Measurements from ENCODE around the gene DIP2A. TPM values are rescaled to one million over a fixed set of nuclear protein-coding genes. Genes with fewer than 3 reads are reported as not detected.

The DIP2A gene
- total RNA-seq, 1 donor from 2014 or later = 41.0 TPM

DNA sequence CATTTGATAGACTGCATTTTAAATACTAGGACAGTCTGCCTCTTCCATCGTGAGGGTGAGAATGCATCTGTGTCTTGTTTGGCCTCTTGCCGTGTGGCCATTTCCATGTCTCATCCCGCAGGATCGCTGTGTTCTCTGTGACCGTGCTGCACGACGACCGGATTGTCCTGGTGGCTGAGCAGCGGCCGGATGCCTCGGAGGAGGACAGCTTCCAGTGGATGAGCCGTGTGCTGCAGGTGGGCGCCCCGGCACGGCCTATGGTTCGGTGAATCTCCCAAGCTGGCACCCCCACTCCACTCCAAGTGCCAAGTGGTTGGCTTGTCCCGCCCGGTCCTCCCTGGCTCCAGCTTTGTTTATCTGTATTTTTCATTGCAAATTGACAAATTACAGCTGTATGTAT, 91.0 kb downstream of the DIP2A start:
- intact Hi-C loops (cut with DNase I) = no loop called here
- peaks cover 13% of the 10 kb centered on the region for H3K4me1 ChIP-seq
- ATAC-seq = no peak
- H3K4me3 ChIP-seq = no peak overlapping the region
- no peaks in the 10 kb centered on the region for H3K9me3 ChIP-seq
- no peaks in the 10 kb centered on the region for H3K27me3 ChIP-seq (ENCODE audit: low read depth)
- H3K36me3 ChIP-seq = peaks cover 82% of the 10 kb centered on the region
- TF ChIP-seq, protein P1, sequence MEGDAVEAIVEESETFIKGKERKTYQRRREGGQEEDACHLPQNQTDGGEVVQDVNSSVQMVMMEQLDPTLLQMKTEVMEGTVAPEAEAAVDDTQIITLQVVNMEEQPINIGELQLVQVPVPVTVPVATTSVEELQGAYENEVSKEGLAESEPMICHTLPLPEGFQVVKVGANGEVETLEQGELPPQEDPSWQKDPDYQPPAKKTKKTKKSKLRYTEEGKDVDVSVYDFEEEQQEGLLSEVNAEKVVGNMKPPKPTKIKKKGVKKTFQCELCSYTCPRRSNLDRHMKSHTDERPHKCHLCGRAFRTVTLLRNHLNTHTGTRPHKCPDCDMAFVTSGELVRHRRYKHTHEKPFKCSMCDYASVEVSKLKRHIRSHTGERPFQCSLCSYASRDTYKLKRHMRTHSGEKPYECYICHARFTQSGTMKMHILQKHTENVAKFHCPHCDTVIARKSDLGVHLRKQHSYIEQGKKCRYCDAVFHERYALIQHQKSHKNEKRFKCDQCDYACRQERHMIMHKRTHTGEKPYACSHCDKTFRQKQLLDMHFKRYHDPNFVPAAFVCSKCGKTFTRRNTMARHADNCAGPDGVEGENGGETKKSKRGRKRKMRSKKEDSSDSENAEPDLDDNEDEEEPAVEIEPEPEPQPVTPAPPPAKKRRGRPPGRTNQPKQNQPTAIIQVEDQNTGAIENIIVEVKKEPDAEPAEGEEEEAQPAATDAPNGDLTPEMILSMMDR (IDR thresholded peaks at IDR 0.05) = no peak
- no peak for DNase-seq
- H3K27ac ChIP-seq = no peak overlapping the region

DNA sequence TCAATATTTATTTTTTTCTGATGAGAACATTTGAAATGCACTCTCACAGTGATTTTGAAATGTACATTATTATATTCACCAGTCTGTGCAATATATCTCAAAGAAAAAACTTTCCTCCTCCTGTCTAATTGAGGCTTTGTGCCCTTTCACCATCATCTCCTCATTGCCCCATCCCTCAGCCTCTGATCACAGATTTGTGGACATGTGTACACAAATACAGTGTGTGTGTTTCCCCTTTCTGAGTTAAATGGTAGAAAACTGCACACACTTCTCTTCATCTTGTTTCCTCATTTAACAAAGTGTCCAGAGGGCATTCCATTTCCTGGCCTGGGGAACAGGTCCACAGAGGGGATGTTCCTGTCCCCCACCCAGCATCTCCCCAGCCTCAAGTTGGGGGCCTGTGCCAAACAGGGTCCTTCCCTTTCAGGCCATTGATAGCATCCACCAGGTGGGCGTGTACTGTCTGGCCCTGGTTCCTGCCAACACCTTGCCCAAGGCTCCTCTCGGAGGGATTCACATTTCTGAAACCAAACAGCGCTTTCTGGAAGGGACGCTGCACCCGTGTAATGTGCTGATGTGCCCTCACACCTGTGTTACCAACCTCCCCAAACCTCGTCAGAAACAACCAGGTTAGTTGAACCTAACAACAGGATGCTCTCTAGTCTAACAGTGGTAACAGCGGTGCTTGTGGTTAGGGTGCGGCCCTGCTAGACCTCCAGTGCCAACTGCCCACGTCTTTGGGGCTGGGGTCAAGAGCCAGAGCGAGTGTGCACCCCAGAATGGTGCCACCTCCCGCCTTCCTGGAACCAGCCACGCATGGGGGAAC, 91.6 kb downstream of the DIP2A start:
- H3K36me3 ChIP-seq = peaks cover 84% of the 10 kb centered on the region

DNA sequence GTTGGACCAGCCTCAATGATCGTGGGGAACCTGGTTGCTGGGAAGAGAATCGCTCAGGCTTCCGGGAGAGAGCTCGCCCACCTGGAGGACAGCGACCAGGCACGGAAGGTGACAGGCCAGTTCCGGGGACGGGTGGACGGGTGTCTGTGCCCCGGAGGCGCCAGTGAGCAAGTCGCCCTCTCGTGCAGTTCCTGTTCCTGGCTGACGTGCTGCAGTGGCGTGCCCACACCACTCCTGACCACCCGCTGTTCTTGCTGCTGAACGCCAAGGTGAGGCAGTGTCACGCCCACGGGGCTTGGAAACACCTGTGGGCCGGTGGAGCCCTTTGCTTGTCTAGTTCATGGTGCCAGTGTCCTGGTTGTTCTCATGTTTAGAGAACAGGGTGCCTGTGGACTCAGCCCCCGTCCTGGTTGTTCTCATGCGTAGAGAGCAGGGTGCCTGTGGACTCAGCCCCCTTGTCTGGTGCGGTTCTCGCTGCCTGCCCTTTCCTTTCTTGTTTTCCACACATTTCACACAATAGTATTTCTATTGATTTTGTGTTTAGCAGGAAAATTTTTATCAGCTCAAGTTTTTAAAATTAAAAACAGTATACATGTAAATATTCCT, 93.0 kb downstream of the DIP2A start:
- H3K36me3 ChIP-seq = peaks cover 84% of the 10 kb centered on the region
- H3K4me1 ChIP-seq = peaks cover 13% of the 10 kb centered on the region
- intact Hi-C loops (cut with DNase I) = no loop called here
- no peaks in the 10 kb centered on the region for H3K27me3 ChIP-seq (ENCODE audit: low read depth)
- H3K9me3 ChIP-seq = no peaks in the 10 kb centered on the region
- ATAC-seq (peak; percentile 63 to 68), DNase-seq (peak; percentile 76)
- H3K4me3 ChIP-seq = peak overlapping the region; percentile 38
- TF ChIP-seq, protein P1 (IDR thresholded peaks at IDR 0.05) = no peak
- H3K27ac ChIP-seq = peak overlapping the region; percentile 78

More for the DNA sequence above, 91.6 kb downstream of the DIP2A start:
- H3K27ac ChIP-seq = no peak overlapping the region
- H3K9me3 ChIP-seq = no peaks in the 10 kb centered on the region
- no peak for ATAC-seq
- H3K4me1 ChIP-seq = peaks cover 13% of the 10 kb centered on the region
- no peaks in the 10 kb centered on the region for H3K27me3 ChIP-seq (ENCODE audit: low read depth)
- TF ChIP-seq, protein P1 (IDR thresholded peaks at IDR 0.05) = no peak
- intact Hi-C loops (cut with DNase I) = no loop called here
- DNase-seq = no peak
- no peak overlapping the region for H3K4me3 ChIP-seq

DNA sequence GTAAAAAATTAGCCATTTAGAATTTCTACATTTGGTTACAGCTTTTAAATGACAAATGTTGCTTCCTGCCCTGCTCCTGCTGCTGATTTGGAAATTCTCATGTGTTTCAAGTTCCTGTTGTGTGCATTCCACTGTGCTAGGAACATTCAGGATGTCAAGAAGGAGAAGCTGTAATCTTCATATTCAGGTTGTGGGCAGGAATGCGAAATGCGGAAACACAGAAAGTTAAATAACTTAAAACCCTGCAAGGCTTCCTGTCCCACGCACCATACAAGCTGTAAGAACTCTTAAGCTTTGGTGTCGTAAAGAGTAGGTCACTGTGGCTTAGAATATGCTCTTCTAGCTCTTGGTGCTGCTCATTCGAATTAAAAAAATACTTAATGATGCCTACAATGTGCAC, 93.6 kb downstream of the DIP2A start:
- H3K27ac ChIP-seq = peak overlapping the region; percentile 78
- ATAC-seq = peak; percentile 51 to 58
- intact Hi-C loops (cut with DNase I) = no loop called here

DNA sequence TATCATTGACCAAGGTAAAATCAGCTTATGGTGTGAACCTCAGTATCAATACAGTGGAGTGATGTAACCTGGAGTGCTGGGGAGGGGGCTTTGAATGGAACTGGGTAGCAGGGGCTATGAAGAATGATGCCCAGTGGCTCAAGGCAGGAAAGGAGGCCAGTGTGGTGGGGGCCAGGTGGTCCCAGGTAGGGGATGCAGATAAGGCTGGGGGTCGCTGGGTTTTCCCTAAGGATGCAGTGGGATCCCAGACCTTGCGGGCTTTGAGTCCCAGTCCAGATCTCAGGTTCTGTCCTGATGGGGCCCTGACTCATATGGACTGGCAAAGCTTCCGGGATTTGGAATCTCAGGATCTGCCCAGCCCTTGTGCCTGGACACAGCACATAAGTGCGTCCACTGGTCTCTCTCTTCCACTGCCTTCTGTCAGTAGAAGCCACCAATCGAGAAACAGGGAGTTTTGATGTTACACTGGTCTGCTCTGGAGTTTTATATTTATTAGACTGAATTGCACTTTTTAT, 94.2 kb downstream of the DIP2A start:
- H3K27me3 ChIP-seq (ENCODE audit: low read depth) = no peaks in the 10 kb centered on the region
- H3K36me3 ChIP-seq = peaks cover 84% of the 10 kb centered on the region
- H3K4me1 ChIP-seq = peaks cover 13% of the 10 kb centered on the region
- DNase-seq (no peak), ATAC-seq (no peak)
- H3K4me3 ChIP-seq = no peak overlapping the region
- peak overlapping the region; percentile 78 for H3K27ac ChIP-seq
- intact Hi-C loops (cut with DNase I) = no loop called here
- TF ChIP-seq, protein P1 (IDR thresholded peaks at IDR 0.05) = no peak
- H3K9me3 ChIP-seq = no peaks in the 10 kb centered on the region

More for the DNA sequence above, 93.6 kb downstream of the DIP2A start:
- peaks cover 13% of the 10 kb centered on the region for H3K4me1 ChIP-seq
- H3K4me3 ChIP-seq = peak overlapping the region; percentile 38
- H3K9me3 ChIP-seq = no peaks in the 10 kb centered on the region
- H3K27me3 ChIP-seq (ENCODE audit: low read depth) = no peaks in the 10 kb centered on the region
- peaks cover 84% of the 10 kb centered on the region for H3K36me3 ChIP-seq
- no peak for DNase-seq
- TF ChIP-seq, protein P1 (IDR thresholded peaks at IDR 0.05) = no peak
